Mesenchymal stem cell (in vitro differentiated cells and primary cell): ENCODE results near the gene FNBP1.

Experiments
- DNase-seq: peaks from one replicate; pipeline ENCODE4 v3.0.0-alpha.2; 2013
- H2AFZ ChIP-seq: one replicate; pipeline ENCODE4 v1.6.1; 2013; ENCODE audit warnings: low read depth, mild to moderate bottlenecking, control low read depth, inconsistent platforms, low read length, moderate library complexity
- H2AK5ac ChIP-seq: 2 replicates; pipeline ENCODE4 v1.6.1; 2013; ENCODE audit warnings: low read length, moderate library complexity, mild to moderate bottlenecking, inconsistent platforms; ENCODE audit not compliant: severe bottlenecking
- H2BK120ac ChIP-seq: one replicate; pipeline ENCODE4 v1.6.1; 2013; ENCODE audit warnings: low read depth, mild to moderate bottlenecking, inconsistent platforms, low read length, moderate library complexity
- H2BK12ac ChIP-seq, 2 experiments: one replicate each; pipeline ENCODE4 v1.6.1; 2013; ENCODE audit warnings: inconsistent platforms in 2 of 2, low read length in 2 of 2, mild to moderate bottlenecking in 2 of 2, moderate library complexity in 2 of 2, control low read depth in 1 of 2
- H2BK15ac ChIP-seq: one replicate; pipeline ENCODE4 v1.6.1; 2013; ENCODE audit warnings: mild to moderate bottlenecking, low read depth, inconsistent platforms; ENCODE audit not compliant: poor library complexity, severe bottlenecking
- H2BK5ac ChIP-seq: 2 replicates; pipeline ENCODE4 v1.6.1; 2013; ENCODE audit warnings: low read depth, mild to moderate bottlenecking, low read length, control low read depth, inconsistent platforms; ENCODE audit not compliant: poor library complexity, severe bottlenecking
- H3K14ac ChIP-seq, 2 experiments: one replicate each; pipeline ENCODE4 v1.6.1; 2013; ENCODE audit warnings: inconsistent platforms in 2 of 2, low read length in 2 of 2, control low read depth in 1 of 2, mild to moderate bottlenecking in 1 of 2, moderate library complexity in 1 of 2
- H3K18ac ChIP-seq, 2 experiments: one replicate each; pipeline ENCODE4 v1.6.1; 2013; ENCODE audit warnings: inconsistent platforms in 2 of 2, low read length in 2 of 2, control low read depth in 1 of 2, low read depth in 1 of 2, mild to moderate bottlenecking in 1 of 2
- H3K23ac ChIP-seq, 2 experiments: one replicate each; pipeline ENCODE4 v1.6.1; 2013; ENCODE audit warnings: inconsistent platforms in 2 of 2, low read length in 2 of 2, mild to moderate bottlenecking in 2 of 2, moderate library complexity in 2 of 2, control low read depth in 1 of 2
- H3K27ac ChIP-seq: 2 replicates; pipeline ENCODE4 v1.5.1; 2013; ENCODE audit warnings: mild to moderate bottlenecking, moderate library complexity, low read length, control low read depth, inconsistent platforms; ENCODE audit not compliant: poor library complexity, severe bottlenecking
- H3K27me3 ChIP-seq, 2 experiments: 2 replicates each; pipeline versions ENCODE4 v1.6.1 to v1.7.0; 2013; ENCODE audit warnings: low read length in 2 of 2, mild to moderate bottlenecking in 2 of 2, moderate library complexity in 2 of 2, control low read depth in 1 of 2, inconsistent platforms in 1 of 2; ENCODE audit not compliant: control insufficient read depth in 1 of 2, insufficient read depth in 1 of 2
- H3K36me3 ChIP-seq, 2 experiments: 2 replicates each; pipeline versions ENCODE4 v1.6.1 to v1.7.0; 2013; ENCODE audit warnings: low read length in 2 of 2, control low read depth in 1 of 2, inconsistent platforms in 1 of 2, low read depth in 1 of 2, mild to moderate bottlenecking in 1 of 2; ENCODE audit not compliant: insufficient read depth in 2 of 2, control insufficient read depth in 1 of 2
- H3K4ac ChIP-seq, 2 experiments: one replicate each; pipeline ENCODE4 v1.6.1; 2013; ENCODE audit warnings: inconsistent platforms in 2 of 2, low read length in 2 of 2, mild to moderate bottlenecking in 2 of 2, moderate library complexity in 2 of 2, control low read depth in 1 of 2, low read depth in 1 of 2
- H3K4me1 ChIP-seq: 2 replicates; pipeline ENCODE4 v1.6.1; 2013; ENCODE audit warnings: low read depth, low read length, control low read depth; ENCODE audit not compliant: control insufficient read depth, insufficient read depth
- H3K4me2 ChIP-seq: 2 replicates; pipeline ENCODE4 v1.6.1; 2013; ENCODE audit warnings: low read length, mild to moderate bottlenecking, inconsistent platforms; ENCODE audit not compliant: poor library complexity, severe bottlenecking
- H3K4me3 ChIP-seq, 2 experiments: 2 replicates each; pipeline versions ENCODE4 v1.5.1 to v1.7.0; 2013; ENCODE audit warnings: low read length in 2 of 2, mild to moderate bottlenecking in 2 of 2, control low read depth in 1 of 2, low read depth in 1 of 2; ENCODE audit not compliant: insufficient read depth in 1 of 2
- H3K79me1 ChIP-seq: replicated peaks from 2 replicates; pipeline ENCODE4 v1.6.1; 2013; ENCODE audit warnings: mild to moderate bottlenecking, control low read depth, low read length, inconsistent platforms; ENCODE audit not compliant: poor library complexity, severe bottlenecking
- H3K9ac ChIP-seq: 2 replicates; pipeline ENCODE4 v1.7.0; 2013; ENCODE audit warnings: mild to moderate bottlenecking, low read length, moderate library complexity
- H3K9me3 ChIP-seq: 2 replicates; pipeline ENCODE4 v1.7.0; 2013; ENCODE audit warnings: mild to moderate bottlenecking, low read length; ENCODE audit not compliant: control insufficient read depth
- H4K8ac ChIP-seq: one replicate; pipeline ENCODE4 v1.6.1; 2013; ENCODE audit warnings: inconsistent platforms, mild to moderate bottlenecking, low read length, moderate library complexity
- H4K91ac ChIP-seq: one replicate; pipeline ENCODE4 v1.6.1; 2013; ENCODE audit warnings: mild to moderate bottlenecking, low read length, inconsistent platforms
- WGBS: methylation state at CpG from one replicate; pipeline ENCODE4 v1.1.7; 2013; ENCODE audit warnings: mixed read lengths; 5-methylcytosine and 5-hydroxymethylcytosine counted together

FNBP1 gene

DNA sequence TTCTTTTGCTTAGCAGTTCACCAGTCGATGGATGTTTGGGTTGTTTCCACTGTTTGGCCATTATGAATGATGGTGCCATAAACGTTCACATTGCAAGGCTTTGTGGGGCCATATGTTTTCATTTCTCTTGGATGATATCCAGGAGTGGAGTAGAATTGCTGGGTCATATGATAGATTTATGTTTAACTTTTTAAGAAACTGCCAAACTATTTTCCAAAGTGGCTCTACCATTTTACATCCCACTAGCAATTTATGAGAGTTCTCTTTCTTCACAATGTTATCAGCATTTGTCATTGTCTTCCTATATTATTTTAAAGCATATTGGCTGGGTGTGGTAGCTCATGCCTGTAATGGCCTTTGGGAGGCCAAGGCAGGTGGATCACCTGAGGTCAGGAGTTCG is 15.9 kb upstream of the FNBP1 start:
- Histone ChIP-seq H3K36me3 (peaks cover 7 to 8% of the 10 kb centered on the region in 2 experiments), H3K27ac (no peak overlapping the region), H2AK5ac (no peak overlapping the region), H3K4me1 (peaks cover 8% of the 10 kb centered on the region), H3K9ac (no peak overlapping the region), H3K23ac (no peak overlapping the region), H3K4ac (no peak overlapping the region), H2BK15ac (no peak overlapping the region), H4K8ac (no peak overlapping the region), H3K9me3 (no peaks in the 10 kb centered on the region), H3K14ac (no peak overlapping the region), H3K4me2 (no peak overlapping the region), H2BK12ac (no peak overlapping the region), H3K18ac (no peak overlapping the region), H3K27me3 (no peaks in the 10 kb centered on the region), H4K91ac (no peak overlapping the region), H2BK120ac (no peak overlapping the region), H3K79me1 (peaks cover 12% of the 10 kb centered on the region), H2AFZ (no peak overlapping the region), H2BK5ac (no peak overlapping the region), H3K4me3 (no peak overlapping the region)
- WGBS: 68% methylated on average over 3 of the region's 3 CpGs
- no peak for DNase-seq

DNA sequence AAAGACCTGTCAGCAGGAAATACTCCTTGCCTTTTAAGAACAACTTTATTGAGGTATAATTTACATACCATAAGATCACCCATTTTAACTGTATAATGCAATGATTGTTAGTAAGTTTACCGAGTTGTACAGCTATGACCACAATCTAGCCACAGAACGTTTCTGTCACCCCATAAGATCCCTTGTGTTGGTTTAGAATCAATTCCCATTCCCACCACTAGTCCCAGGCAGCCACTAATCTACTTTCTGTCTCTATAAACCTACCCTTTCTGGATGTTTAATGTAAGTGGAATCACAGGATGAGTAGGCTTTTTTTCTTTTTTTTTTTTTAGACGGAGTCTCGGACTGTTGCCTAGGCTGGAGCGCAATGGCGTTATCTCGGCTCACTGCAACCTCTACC is 15.2 kb upstream of the FNBP1 start:
- WGBS: 93% methylated on average over 6 of the region's 7 CpGs
- H3K4me1 ChIP-seq: peaks cover 8% of the 10 kb centered on the region

DNA sequence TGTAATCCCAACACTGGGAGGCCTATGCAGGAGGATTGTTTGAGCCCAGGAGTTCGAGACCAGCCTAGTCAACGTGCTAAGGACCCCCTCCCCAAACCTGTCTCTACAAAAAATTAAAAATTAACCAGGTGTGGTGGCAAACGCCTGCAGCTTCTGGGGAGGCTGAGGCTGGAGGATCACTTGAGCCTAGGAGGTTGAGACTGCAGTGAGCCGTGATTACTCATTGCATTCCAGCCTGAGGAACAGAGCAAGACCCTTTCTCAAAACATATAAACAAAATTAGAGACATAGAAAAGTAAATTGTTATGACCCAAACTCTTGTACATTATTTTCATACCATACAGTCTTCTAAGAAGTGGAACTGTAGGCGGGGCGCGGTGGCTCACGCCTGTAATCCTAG is 11.8 kb upstream of the FNBP1 start:
- peak overlapping the region; percentile 100 for H3K9ac ChIP-seq
- no peak for DNase-seq
- no peak overlapping the region for H3K18ac ChIP-seq
- peak overlapping the region; percentile 74 for H3K4me2 ChIP-seq
- H3K14ac ChIP-seq: no peak overlapping the region
- H3K79me1 ChIP-seq: peaks cover 10% of the 10 kb centered on the region
- no peak overlapping the region for H2BK15ac ChIP-seq
- H3K4me3 ChIP-seq: peak overlapping the region in 1 of 2 experiments; percentile 99
- no peaks in the 10 kb centered on the region for H3K27me3 ChIP-seq
- peaks cover 3 to 8% of the 10 kb centered on the region in 2 experiments for H3K36me3 ChIP-seq
- H2BK12ac ChIP-seq: no peak overlapping the region
- H2BK120ac ChIP-seq: no peak overlapping the region
- H3K23ac ChIP-seq: no peak overlapping the region
- no peak overlapping the region for H3K4ac ChIP-seq
- H2AFZ ChIP-seq: no peak overlapping the region
- H3K4me1 ChIP-seq: peaks cover 15% of the 10 kb centered on the region
- WGBS: 89% methylated on average over 5 of the region's 8 CpGs
- H4K8ac ChIP-seq: peak overlapping the region; percentile 24
- no peak overlapping the region for H2BK5ac ChIP-seq
- peak overlapping the region; percentile 16 for H2AK5ac ChIP-seq
- H3K9me3 ChIP-seq: no peaks in the 10 kb centered on the region
- no peak overlapping the region for H4K91ac ChIP-seq
- H3K27ac ChIP-seq: no peak overlapping the region

More for the DNA sequence above, 15.2 kb upstream of the FNBP1 start:
- Histone ChIP-seq H3K27me3 (no peaks in the 10 kb centered on the region), H2BK15ac (no peak overlapping the region), H3K27ac (no peak overlapping the region), H3K9me3 (no peaks in the 10 kb centered on the region), H4K8ac (no peak overlapping the region), H3K18ac (no peak overlapping the region), H3K4ac (no peak overlapping the region), H4K91ac (no peak overlapping the region), H3K4me3 (no peak overlapping the region), H2BK5ac (no peak overlapping the region), H3K4me2 (no peak overlapping the region), H3K9ac (no peak overlapping the region), H2AFZ (no peak overlapping the region), H2BK120ac (no peak overlapping the region), H3K23ac (no peak overlapping the region), H2AK5ac (no peak overlapping the region), H3K36me3 (peaks cover 7 to 8% of the 10 kb centered on the region in 2 experiments), H2BK12ac (no peak overlapping the region), H3K14ac (no peak overlapping the region), H3K79me1 (peaks cover 12% of the 10 kb centered on the region)
- peak; percentile 46 for DNase-seq

DNA sequence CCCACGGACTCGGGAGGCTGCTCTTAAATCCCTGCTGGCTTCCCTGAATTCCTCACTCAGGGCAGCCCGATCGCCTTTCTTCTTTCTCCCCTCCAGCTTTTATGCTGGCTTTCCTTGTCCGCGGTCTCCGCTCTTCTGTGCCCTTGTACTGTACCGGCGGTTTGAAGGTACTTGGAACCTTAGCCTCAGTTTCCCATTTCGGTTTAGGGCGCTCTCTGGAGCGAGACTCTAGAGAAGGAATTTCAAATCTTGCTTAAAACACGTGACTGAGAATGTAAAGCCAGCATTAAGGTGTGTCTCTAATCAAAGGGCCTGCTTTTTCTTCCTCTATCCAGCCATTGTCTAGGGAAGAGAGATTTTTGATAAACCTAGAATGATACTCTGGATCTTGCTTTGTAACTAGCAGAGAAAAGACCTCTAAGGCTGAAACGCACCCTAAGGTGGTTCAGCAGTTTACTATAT is 11.4 kb upstream of the FNBP1 start:
- Histone ChIP-seq H3K23ac (no peak overlapping the region), H2BK5ac (peak overlapping the region; percentile 63), H3K18ac (peak overlapping the region; percentile 66 to 74), H2BK12ac (no peak overlapping the region), H4K8ac (peak overlapping the region; percentile 24), H3K27ac (peak overlapping the region; percentile 26), H3K4me2 (peak overlapping the region; percentile 74), H2BK120ac (peak overlapping the region; percentile 74), H3K14ac (peak overlapping the region in 1 of 2 experiments; percentile 77), H3K9ac (peak overlapping the region; percentile 100), H3K4me3 (peak overlapping the region; percentile 87 to 99), H2AFZ (peak overlapping the region; percentile 89), H2BK15ac (no peak overlapping the region), H4K91ac (peak overlapping the region; percentile 67), H2AK5ac (no peak overlapping the region), H3K79me1 (peaks cover 11% of the 10 kb centered on the region), H3K9me3 (no peaks in the 10 kb centered on the region), H3K36me3 (peaks cover 3 to 8% of the 10 kb centered on the region in 2 experiments), H3K27me3 (no peaks in the 10 kb centered on the region), H3K4ac (peak overlapping the region; percentile 55 to 99), H3K4me1 (peaks cover 15% of the 10 kb centered on the region)
- DNase-seq: no peak
- 8% methylated on average over 14 of the region's 14 CpGs for WGBS
